ENCODE measurements around the gene CENPX. TPM values are rescaled to one million over a fixed set of nuclear protein-coding genes. Genes with fewer than 3 reads are reported as not detected.

CENPX gene
- total RNA-seq, 1 experiment from 2014 or later: 77.9 TPM

- H3K27me3 Mint-ChIP-seq (ENCODE audit: low read depth): no peaks in the 10 kb centered on the region; the same call in 1 of the 2 replicates
- DNase-seq: no peak
- H3K9me3 ChIP-seq (ENCODE audit: control insufficient read depth, low read depth, low read length): no peaks in the 10 kb centered on the region
These were observed 17.9 kb downstream of the CENPX start for GRCh38 chr17:82004517-82005455.

More at GRCh38 chr17:82004517-82005455, 17.9 kb downstream of the CENPX start:
- no peak overlapping the region for H2BK20ac ChIP-seq (ENCODE audit: low read depth, low read length, poor library complexity, severe bottlenecking)
- no peak overlapping the region for H2BK15ac ChIP-seq (ENCODE audit: low read depth, low read length)
- no peak overlapping the region for H4K91ac ChIP-seq (ENCODE audit: insufficient read length, low read depth, low read length)
- TF ChIP-seq CTCF (conservative IDR thresholded peaks at IDR 0.05): no peak
- H2AFZ ChIP-seq (ENCODE audit: low read length): no peak overlapping the region
- no peak overlapping the region for H4K8ac ChIP-seq (replicated peaks; ENCODE audit: insufficient read length, low read depth, low read length)
- no peak overlapping the region for H3K18ac ChIP-seq (ENCODE audit: insufficient read length, low read depth, low read length)
- H3T11ph ChIP-seq (ENCODE audit: low read length): no peak overlapping the region
- H2AK5ac ChIP-seq (ENCODE audit: insufficient read length, low read length): no peak overlapping the region
- H3K27me3 ChIP-seq (ENCODE audit: insufficient read depth, low read length): no peaks in the 10 kb centered on the region
- no peak overlapping the region for H2BK12ac ChIP-seq (ENCODE audit: insufficient read length, low read depth, low read length)
- H3K9ac ChIP-seq (ENCODE audit: extremely low read depth, insufficient read length, low read length): no peak overlapping the region
- no peaks in the 10 kb centered on the region for H3K79me1 ChIP-seq (ENCODE audit: insufficient read depth, low read depth, low read length, poor library complexity, severe bottlenecking)
- H3K36me3 Mint-ChIP-seq (ENCODE audit: insufficient read depth in 1 of 3, low read depth in 3 of 3): no peaks in the 10 kb centered on the region
- WGBS (ENCODE audit: extremely low coverage, insufficient read length, low lambda C conversion rate): no CpG with 5 or more reads among the region's 41 CpGs
- H3K4me1 Mint-ChIP-seq: no peaks in the 10 kb centered on the region
- no peaks in the 10 kb centered on the region for H3K23me2 ChIP-seq (ENCODE audit: insufficient read length, low read depth, low read length, poor library complexity, severe bottlenecking)
- H3K9me3 Mint-ChIP-seq: no peaks in the 10 kb centered on the region
- no peak overlapping the region for H3K4ac ChIP-seq (ENCODE audit: low read depth, low read length)
- no peak overlapping the region for H3K4me3 Mint-ChIP-seq
- H3K23ac ChIP-seq (ENCODE audit: insufficient read length, low read depth, low read length): no peak overlapping the region
- no peak overlapping the region for H2BK120ac ChIP-seq (ENCODE audit: low read depth, low read length, poor library complexity, severe bottlenecking)
- H4K20me1 ChIP-seq (ENCODE audit: control insufficient read depth, insufficient read depth, insufficient read length): no peaks in the 10 kb centered on the region
- no peak overlapping the region for H3K4me2 ChIP-seq (ENCODE audit: insufficient read depth, insufficient read length, low read length)
- H4K5ac ChIP-seq (ENCODE audit: insufficient read length, low read depth, low read length): no peak overlapping the region
- no peak overlapping the region for H2BK5ac ChIP-seq (ENCODE audit: insufficient read length, low read length)
- no peaks in the 10 kb centered on the region for H3K79me2 ChIP-seq (ENCODE audit: insufficient read depth, low read length)
- H3K27ac Mint-ChIP-seq: peak overlapping the region in 1 of 3 experiments; percentile 82; a peak in 1 of 7 replicates
- H3K27ac ChIP-seq (ENCODE audit: insufficient read length, low read depth, low read length): no peak overlapping the region
- H3K56ac ChIP-seq (ENCODE audit: insufficient read length, low read depth, low read length): no peak overlapping the region
- no peaks in the 10 kb centered on the region for H3K4me1 ChIP-seq (ENCODE audit: insufficient read depth, low read length)
- H3K14ac ChIP-seq (ENCODE audit: insufficient read depth, low read length): no peak overlapping the region; the same call in 1 of the 2 replicates

Data from H9 (cell line).